Activated CD8-positive, alpha-beta memory T cell treated with anti-CD3 and anti-CD28 coated beads for 24 hours (primary cell): ENCODE measurements around the gene CEP112.
A peak's percentile ranks its signal among the peaks of the same experiment; 100 is the strongest.
"Not testable (repeated sequence)": the region's sequence is repeated elsewhere in the genome, so short reads cannot be mapped to it uniquely, and the experiment has no call there.

ENCODE experiments used
- DNase-seq: peaks from one replicate; pipeline ENCODE4 v3.0.0-alpha.2; 2020

CEP112 gene

GRCh38 chr17:65754630-65755029 is 437.3 kb downstream of the CEP112 start:
- DNase-seq: no peak

GRCh38 chr17:65754081-65754480 is 437.9 kb downstream of the CEP112 start:
- no peak for DNase-seq

- no peak for DNase-seq
Observed at GRCh38 chr17:65753348-65753747, 438.6 kb downstream of the CEP112 start.

- no peak for DNase-seq
Observed at GRCh38 chr17:65751263-65751662, 440.7 kb downstream of the CEP112 start.

- DNase-seq: peak; percentile 66
Observed at GRCh38 chr17:65750631-65751115, 441.3 kb downstream of the CEP112 start.

GRCh38 chr17:65750166-65750565 is 441.8 kb downstream of the CEP112 start:
- DNase-seq: no peak

- DNase-seq: no peak
Observed at GRCh38 chr17:65749479-65749878, 442.5 kb downstream of the CEP112 start.

GRCh38 chr17:65745241-65745640 is 446.7 kb downstream of the CEP112 start:
- DNase-seq: no peak

- DNase-seq: no peak
Observed at GRCh38 chr17:65743308-65743655, 448.7 kb downstream of the CEP112 start.

GRCh38 chr17:65742403-65743307 is 449.3 kb downstream of the CEP112 start:
- no peak for DNase-seq

- no peak for DNase-seq
Observed at GRCh38 chr17:65741710-65742109, 450.2 kb downstream of the CEP112 start.

- DNase-seq: no peak
Observed at GRCh38 chr17:65739034-65739433, 452.9 kb downstream of the CEP112 start.

- DNase-seq: no peak
Observed at GRCh38 chr17:65737451-65737850, 454.5 kb downstream of the CEP112 start.

- no peak for DNase-seq
Observed at GRCh38 chr17:65733314-65733713, 458.6 kb downstream of the CEP112 start.

- DNase-seq: not testable (repeated sequence)
Observed at GRCh38 chr17:65732667-65733066, 459.3 kb downstream of the CEP112 start.

GRCh38 chr17:65730711-65731169 is 461.2 kb downstream of the CEP112 start:
- DNase-seq: no peak

GRCh38 chr17:65729207-65729606 is 462.7 kb downstream of the CEP112 start:
- no peak for DNase-seq

- no peak for DNase-seq
Observed at GRCh38 chr17:65727832-65728231, 464.1 kb downstream of the CEP112 start.

GRCh38 chr17:65727246-65727645 is 464.7 kb downstream of the CEP112 start:
- DNase-seq: no peak

- DNase-seq: no peak
Observed at GRCh38 chr17:65723431-65724151, 468.3 kb downstream of the CEP112 start.

- DNase-seq: no peak
Observed at GRCh38 chr17:65718601-65719000, 473.3 kb downstream of the CEP112 start.

- DNase-seq: no peak
Observed at GRCh38 chr17:65712383-65713267, 479.3 kb downstream of the CEP112 start.
